ES-I3 (cell line): Measurements from ENCODE around the gene DBX1.
"Not testable (repeated sequence)": the region's sequence is repeated elsewhere in the genome, so short reads cannot be mapped to it uniquely, and the experiment has no call there.

ENCODE experiments used
- H3K36me3 ChIP-seq: 2 replicates; pipeline ENCODE4 v1.6.1; 2013; ENCODE audit warnings: mild to moderate bottlenecking, low read length, control low read depth, moderate library complexity; ENCODE audit not compliant: insufficient read depth
- H3K4me1 ChIP-seq: 2 replicates; pipeline ENCODE4 v1.6.1; 2013; ENCODE audit warnings: mild to moderate bottlenecking, control low read depth, low read length; ENCODE audit not compliant: insufficient read depth
- H3K9ac ChIP-seq: 2 replicates; pipeline ENCODE4 v1.6.1; 2013; ENCODE audit warnings: low read depth, mild to moderate bottlenecking, low read length, moderate library complexity
- H3K9me3 ChIP-seq: 2 replicates; pipeline ENCODE4 v1.6.1; 2013; ENCODE audit warnings: mild to moderate bottlenecking, low read length, moderate library complexity; ENCODE audit not compliant: control insufficient read depth, insufficient read depth

Gene DBX1

DNA sequence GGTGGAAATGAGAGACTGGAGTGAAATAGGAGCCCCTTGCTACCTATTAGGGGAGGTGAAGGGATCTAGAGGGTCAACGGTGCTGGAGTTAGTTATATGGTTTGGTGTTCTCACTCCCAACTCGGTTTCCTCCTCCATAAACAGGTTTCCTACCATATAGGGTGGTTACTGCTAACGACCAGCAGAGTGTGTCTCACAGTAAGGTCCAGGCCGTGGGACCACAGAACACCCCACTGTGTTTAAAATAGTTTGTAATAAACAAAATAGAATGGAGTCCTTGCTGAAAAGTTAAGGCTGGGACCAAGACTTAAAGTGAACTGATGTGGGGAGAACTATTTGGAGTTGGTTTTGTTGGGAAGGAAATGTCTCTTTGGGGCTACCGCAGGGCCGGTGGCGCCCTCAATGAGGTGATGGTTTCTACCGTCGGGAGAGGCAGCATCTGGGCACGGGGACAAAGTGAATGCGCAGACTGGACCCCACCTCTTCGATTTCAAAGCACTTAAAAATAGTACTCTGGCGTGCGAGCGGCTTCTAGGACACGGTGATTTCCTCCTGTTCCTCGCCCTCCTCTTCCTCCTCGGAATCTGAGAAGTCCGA lies 4.5 kb downstream of the DBX1 start:
- no peaks in the 10 kb centered on the region for H3K36me3 ChIP-seq
- H3K9ac ChIP-seq = peak overlapping the region; percentile 64
- H3K4me1 ChIP-seq = peaks cover 16% of the 10 kb centered on the region
- H3K9me3 ChIP-seq = no peaks in the 10 kb centered on the region

GRCh38 chr11:20154381-20154780 lies 5.9 kb downstream of the DBX1 start:
- Histone ChIP-seq H3K9ac (no peak overlapping the region), H3K4me1 (peaks cover 15% of the 10 kb centered on the region), H3K9me3 (no peaks in the 10 kb centered on the region), H3K36me3 (no peaks in the 10 kb centered on the region)

DNA sequence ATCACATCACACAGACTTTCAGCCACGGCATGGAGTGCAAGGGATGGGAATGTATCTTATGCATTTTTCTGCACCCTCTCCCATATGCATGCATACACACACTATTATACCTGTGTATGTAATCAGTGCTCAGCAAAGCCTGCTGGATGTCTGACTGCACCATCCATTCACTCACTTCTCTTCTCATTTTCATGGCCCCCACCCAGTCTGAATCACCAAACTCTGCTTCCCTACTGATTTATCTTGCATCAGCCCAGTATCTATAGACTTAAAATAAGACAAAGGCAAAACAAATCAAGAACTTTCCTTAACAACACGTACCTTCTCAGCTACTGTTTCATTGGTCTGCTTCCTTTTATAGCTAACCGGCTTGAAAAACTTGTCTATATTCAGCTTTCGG lies 21.6 kb downstream of the DBX1 start:
- Histone ChIP-seq H3K9me3 (no peaks in the 10 kb centered on the region), H3K36me3 (no peaks in the 10 kb centered on the region), H3K4me1 (no peaks in the 10 kb centered on the region), H3K9ac (no peak overlapping the region)

- Histone ChIP-seq H3K36me3 (no peaks in the 10 kb centered on the region), H3K9me3 (no peaks in the 10 kb centered on the region), H3K4me1 (no peaks in the 10 kb centered on the region), H3K9ac (no peak overlapping the region)
Observed at GRCh38 chr11:20137637-20138036, 22.6 kb downstream of the DBX1 start.

DNA sequence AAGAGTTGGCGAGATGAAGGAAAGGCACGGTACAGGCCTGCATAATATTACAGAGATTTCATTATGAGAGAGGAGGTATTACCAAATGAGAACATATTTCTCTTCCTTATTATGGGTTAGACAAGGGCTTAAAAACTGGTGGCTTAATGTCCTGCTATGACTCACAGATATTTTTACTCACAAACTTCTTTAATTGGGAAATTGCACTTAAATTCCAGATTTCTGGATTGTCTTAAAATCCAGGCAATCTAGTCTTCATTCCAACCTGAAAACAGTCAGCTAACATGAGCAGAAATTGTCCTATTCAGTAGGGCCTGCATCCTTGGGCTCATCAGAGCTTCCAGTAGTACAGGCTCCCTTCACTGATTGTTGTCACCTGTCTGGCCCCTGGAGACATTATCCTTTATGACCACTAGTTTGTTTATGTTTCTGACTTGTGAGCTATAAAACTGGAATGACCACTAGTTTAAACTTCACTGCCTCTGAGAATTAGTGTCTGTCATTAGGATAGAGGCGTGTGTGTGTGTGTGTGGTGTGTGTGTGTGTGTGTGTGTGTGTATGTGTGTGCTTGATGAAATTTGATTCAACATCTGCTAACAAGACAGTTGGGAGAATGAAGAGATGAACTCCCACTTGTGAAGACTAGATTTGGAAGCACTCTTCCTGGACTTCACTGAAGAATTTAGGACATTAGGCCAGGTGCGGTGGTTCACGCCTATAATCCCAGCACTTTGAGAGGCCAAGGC lies 25.1 kb downstream of the DBX1 start:
- no peak overlapping the region for H3K9ac ChIP-seq
- H3K9me3 ChIP-seq = no peaks in the 10 kb centered on the region
- no peaks in the 10 kb centered on the region for H3K36me3 ChIP-seq
- no peaks in the 10 kb centered on the region; the same call in 1 of the 2 replicates for H3K4me1 ChIP-seq

GRCh38 chr11:20132667-20133039 lies 27.6 kb downstream of the DBX1 start:
- H3K4me1 ChIP-seq = no peaks in the 10 kb centered on the region; the same call in 1 of the 2 replicates
- no peaks in the 10 kb centered on the region for H3K36me3 ChIP-seq
- H3K9me3 ChIP-seq = no peaks in the 10 kb centered on the region
- H3K9ac ChIP-seq = peak overlapping the region; percentile 45; the same call in 1 of the 2 replicates

DNA sequence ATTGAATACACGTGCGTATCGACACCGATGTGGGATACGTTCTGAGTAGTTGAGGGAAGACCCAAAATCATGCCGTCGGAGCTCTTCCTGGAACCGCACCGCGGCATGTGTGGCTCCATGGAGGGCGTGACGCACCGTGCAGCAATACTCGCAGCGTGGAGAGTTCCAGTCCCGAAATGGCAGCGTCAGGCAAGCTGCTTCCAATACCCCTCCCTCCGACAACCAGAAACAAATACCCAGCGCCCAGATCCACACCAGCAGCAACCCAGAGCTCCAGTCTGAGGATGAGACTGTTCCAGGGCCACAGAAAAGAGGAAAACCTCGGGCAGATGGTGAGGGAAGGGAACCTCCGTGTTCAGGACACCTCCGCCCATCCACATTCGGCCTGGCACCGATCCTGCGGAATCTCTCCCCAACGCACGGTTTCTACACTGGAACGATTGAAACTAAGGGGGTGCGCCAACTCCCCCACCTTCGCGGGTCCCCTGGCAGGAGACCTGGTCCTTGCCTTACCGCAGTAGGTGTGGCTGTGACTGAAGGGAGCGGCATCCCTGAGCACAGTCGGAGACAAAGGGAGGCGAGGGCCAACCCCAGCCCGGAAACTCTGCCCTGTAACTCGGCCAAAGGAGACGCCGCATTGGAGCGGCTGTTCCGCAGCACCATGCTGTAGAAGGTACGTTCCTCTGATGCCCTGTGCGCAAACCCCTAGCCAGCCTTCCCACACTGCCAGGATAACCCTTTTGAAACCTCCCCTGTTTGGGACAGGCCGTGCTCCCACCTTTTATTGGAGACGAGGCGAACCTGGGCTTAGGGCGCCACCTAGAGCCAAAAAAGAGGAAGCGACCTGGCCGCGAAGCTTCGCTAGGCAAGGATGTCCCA lies 28.2 kb downstream of the DBX1 start:
- peak overlapping the region; percentile 45; the same call in 1 of the 2 replicates for H3K9ac ChIP-seq
- H3K4me1 ChIP-seq = no peaks in the 10 kb centered on the region; the same call in 1 of the 2 replicates
- no peaks in the 10 kb centered on the region for H3K9me3 ChIP-seq
- H3K36me3 ChIP-seq = no peaks in the 10 kb centered on the region

- Histone ChIP-seq H3K9ac (no peak overlapping the region), H3K36me3 (no peaks in the 10 kb centered on the region), H3K4me1 (peaks cover 6% of the 10 kb centered on the region; the same call in 1 of the 2 replicates)
Observed at GRCh38 chr11:20129665-20130064, 30.6 kb downstream of the DBX1 start.

GRCh38 chr11:20128528-20128825 lies 31.8 kb downstream of the DBX1 start:
- H3K9me3 ChIP-seq, H3K36me3 ChIP-seq, H3K4me1 ChIP-seq, H3K9ac ChIP-seq: not testable (repeated sequence)

More at GRCh38 chr11:20129665-20130064, 30.6 kb downstream of the DBX1 start:
- H3K9me3 ChIP-seq = no peaks in the 10 kb centered on the region

DNA sequence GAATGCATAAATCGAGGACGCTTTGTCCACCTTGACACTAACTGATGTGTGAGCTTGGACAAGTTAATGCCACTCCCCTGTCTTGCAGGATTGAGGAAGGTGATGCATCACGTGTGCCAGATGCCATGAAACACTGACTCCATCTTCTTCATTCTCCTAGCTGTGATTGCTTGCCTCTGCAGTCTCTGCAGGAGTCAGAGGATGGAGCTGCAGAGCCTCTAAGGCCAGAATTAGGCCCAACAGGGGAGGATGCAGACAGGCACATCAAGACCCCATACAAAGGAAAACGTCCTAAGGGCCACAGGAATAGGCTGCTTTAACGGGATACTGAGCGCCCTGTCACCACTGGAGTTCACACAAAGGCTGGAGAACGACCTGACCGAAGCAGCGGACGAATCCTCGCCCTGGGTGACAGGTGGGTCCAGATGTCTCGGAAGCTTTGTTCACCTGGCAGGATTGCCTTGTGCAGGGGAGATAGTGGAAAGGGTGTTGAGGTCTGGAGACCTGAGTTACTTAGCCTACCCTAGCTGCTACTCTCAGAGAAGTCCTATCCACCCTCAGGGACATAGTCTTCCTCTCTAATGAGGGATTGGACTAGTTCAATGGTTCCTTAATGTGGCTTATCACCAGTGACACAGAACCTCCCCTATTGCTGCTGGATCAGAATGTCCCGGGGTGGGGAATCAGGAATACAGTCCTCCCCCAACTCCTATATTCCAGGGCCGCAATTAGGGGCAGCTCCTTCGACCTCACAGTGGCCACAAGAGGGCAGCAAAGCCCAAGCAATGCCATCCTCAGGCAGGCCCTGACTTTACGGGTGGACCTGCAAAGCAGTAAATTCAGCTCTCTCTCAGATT lies 32.4 kb downstream of the DBX1 start:
- Histone ChIP-seq H3K4me1 (peaks cover 6% of the 10 kb centered on the region; the same call in 1 of the 2 replicates), H3K36me3 (no peaks in the 10 kb centered on the region), H3K9me3 (no peaks in the 10 kb centered on the region), H3K9ac (no peak overlapping the region)

GRCh38 chr11:20126724-20127123 lies 33.6 kb downstream of the DBX1 start:
- H3K4me1 ChIP-seq = peaks cover 6% of the 10 kb centered on the region; the same call in 1 of the 2 replicates
- no peaks in the 10 kb centered on the region for H3K36me3 ChIP-seq
- H3K9me3 ChIP-seq = no peaks in the 10 kb centered on the region
- no peak overlapping the region for H3K9ac ChIP-seq

- no peak overlapping the region for H3K9ac ChIP-seq
- H3K36me3 ChIP-seq = no peaks in the 10 kb centered on the region
- peaks cover 6% of the 10 kb centered on the region; the same call in 1 of the 2 replicates for H3K4me1 ChIP-seq
- H3K9me3 ChIP-seq = no peaks in the 10 kb centered on the region
Observed at GRCh38 chr11:20125927-20126326, 34.3 kb downstream of the DBX1 start.

- H3K36me3 ChIP-seq = 0 out of 2 replicates have a peak, but pooled peaks cover 7% of the 10 kb centered on the region
- H3K9me3 ChIP-seq = no peaks in the 10 kb centered on the region
- no peak overlapping the region for H3K9ac ChIP-seq
- peaks cover 6% of the 10 kb centered on the region; the same call in 1 of the 2 replicates for H3K4me1 ChIP-seq
Observed at GRCh38 chr11:20122131-20122530, 38.1 kb downstream of the DBX1 start.
